ENCODE data around the gene TCAIM. TPM values are rescaled to one million over a fixed set of nuclear protein-coding genes. Genes with fewer than 3 reads are reported as not detected.
"Not testable (repeated sequence)": the region's sequence is repeated elsewhere in the genome, so short reads cannot be mapped to it uniquely, and the experiment has no call there.

TCAIM gene
- total RNA-seq, 3 donors from 2014 or later = 19.7 to 25.2 (median 24.2) TPM

DNA sequence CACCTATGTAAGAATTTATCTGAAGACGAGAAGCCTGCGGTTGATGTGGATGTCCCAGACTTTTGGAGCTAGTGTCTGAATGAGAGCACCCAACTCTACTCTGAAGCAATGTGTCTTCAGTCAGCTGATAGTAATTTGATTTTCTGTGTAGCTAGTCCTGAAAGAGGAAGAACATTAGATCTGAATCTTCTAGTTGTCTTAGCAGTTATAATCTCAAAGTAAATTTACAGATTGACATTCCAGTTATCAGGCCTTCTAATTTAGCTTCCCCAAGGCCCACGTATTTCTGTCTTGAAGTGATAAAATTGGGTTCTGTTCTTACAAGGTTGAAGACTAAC lies 1.5 kb downstream of the TCAIM start:
- Histone ChIP-seq H3K27me3 (no peaks in the 10 kb centered on the region), H3K27ac (no peak overlapping the region), H3K9me3 (no peaks in the 10 kb centered on the region), H3K4me1 (no peaks in the 10 kb centered on the region), H3K4me3 (peak overlapping the region in 1 of 3 donors; percentile 80), H3K36me3 (no peaks in the 10 kb centered on the region)
- no peak for DNase-seq (ENCODE audit: low spot score in 2 of 2)
- TF ChIP-seq, protein P1, sequence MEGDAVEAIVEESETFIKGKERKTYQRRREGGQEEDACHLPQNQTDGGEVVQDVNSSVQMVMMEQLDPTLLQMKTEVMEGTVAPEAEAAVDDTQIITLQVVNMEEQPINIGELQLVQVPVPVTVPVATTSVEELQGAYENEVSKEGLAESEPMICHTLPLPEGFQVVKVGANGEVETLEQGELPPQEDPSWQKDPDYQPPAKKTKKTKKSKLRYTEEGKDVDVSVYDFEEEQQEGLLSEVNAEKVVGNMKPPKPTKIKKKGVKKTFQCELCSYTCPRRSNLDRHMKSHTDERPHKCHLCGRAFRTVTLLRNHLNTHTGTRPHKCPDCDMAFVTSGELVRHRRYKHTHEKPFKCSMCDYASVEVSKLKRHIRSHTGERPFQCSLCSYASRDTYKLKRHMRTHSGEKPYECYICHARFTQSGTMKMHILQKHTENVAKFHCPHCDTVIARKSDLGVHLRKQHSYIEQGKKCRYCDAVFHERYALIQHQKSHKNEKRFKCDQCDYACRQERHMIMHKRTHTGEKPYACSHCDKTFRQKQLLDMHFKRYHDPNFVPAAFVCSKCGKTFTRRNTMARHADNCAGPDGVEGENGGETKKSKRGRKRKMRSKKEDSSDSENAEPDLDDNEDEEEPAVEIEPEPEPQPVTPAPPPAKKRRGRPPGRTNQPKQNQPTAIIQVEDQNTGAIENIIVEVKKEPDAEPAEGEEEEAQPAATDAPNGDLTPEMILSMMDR (IDR thresholded peaks at IDR 0.05) = no peak
- no peak for TF ChIP-seq POLR2AphosphoS5 (IDR thresholded peaks at IDR 0.05)
- no peak for TF ChIP-seq POLR2A (IDR thresholded peaks at IDR 0.05)
- intact Hi-C loops (cut with DNase I; ENCODE audit: low total_unique reads) = no loop called here

DNA sequence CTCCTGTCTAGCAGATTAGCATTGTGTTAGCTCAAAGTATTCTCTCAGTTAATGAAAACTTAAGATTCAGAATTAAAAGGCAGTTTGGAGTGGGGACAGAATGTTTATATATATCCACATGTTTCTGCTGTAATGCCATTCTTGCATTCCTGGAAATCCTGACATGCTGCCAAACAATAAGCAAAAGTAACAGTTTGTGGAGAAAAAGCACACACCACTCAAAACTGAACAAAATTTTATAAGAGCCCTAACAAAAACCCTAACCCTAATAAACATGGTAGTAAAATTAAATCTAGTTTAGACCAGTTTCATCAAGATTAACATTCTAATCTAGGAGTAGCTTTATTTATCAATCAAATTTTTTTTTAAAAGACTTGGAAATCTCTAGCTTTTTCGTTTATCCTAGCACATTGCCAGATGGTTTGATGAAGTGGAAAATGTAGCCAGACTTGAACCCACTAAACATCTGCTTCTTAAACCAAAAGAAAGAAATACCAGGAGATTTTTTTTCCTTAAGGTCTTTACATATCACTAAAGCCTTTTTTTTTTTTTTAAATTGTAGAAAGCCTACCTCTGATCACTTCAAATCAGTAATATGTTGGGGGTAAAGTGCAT lies 3.7 kb downstream of the TCAIM start:
- intact Hi-C loops (cut with DNase I; ENCODE audit: low total_unique reads) = no loop called here

DNA sequence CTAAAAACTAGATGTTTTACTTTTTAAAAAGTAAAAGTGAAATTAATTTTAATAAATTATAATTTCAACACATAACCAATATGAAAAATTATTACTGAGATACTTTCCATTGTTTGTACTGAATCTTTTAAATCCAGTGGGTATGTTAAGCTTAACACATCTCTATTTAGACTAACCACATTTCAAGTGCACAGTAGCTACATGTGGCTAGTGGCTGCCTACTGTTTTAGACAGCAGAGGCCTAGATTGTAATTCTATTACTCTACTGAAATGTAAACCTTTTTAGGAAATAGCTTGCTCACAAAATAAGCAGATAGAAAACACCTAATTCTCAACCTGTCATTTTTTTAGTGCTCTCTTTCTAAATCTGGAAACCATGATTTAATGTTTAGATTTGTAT lies 4.9 kb downstream of the TCAIM start:
- no peak overlapping the region for H3K27ac ChIP-seq
- H3K4me3 ChIP-seq = no peak overlapping the region
- no peaks in the 10 kb centered on the region for H3K4me1 ChIP-seq
- H3K27me3 ChIP-seq = no peaks in the 10 kb centered on the region
- no peak for TF ChIP-seq POLR2AphosphoS5 (IDR thresholded peaks at IDR 0.05)
- TF ChIP-seq POLR2A (IDR thresholded peaks at IDR 0.05) = no peak
- TF ChIP-seq, protein P1 (IDR thresholded peaks at IDR 0.05) = no peak
- H3K9me3 ChIP-seq = no peaks in the 10 kb centered on the region
- DNase-seq (ENCODE audit: low spot score in 2 of 2) = no peak
- no peaks in the 10 kb centered on the region for H3K36me3 ChIP-seq
- intact Hi-C loops (cut with DNase I; ENCODE audit: low total_unique reads) = no loop called here

More for the DNA sequence above, 3.7 kb downstream of the TCAIM start:
- Histone ChIP-seq H3K4me1 (no peaks in the 10 kb centered on the region), H3K4me3 (no peak overlapping the region), H3K36me3 (no peaks in the 10 kb centered on the region), H3K27ac (no peak overlapping the region), H3K27me3 (no peaks in the 10 kb centered on the region), H3K9me3 (no peaks in the 10 kb centered on the region)
- no peak for DNase-seq (ENCODE audit: low spot score in 2 of 2)
- TF ChIP-seq POLR2AphosphoS5 (IDR thresholded peaks at IDR 0.05) (no peak), POLR2A (IDR thresholded peaks at IDR 0.05) (no peak)
- TF ChIP-seq, protein P1 (IDR thresholded peaks at IDR 0.05) = no peak

DNA sequence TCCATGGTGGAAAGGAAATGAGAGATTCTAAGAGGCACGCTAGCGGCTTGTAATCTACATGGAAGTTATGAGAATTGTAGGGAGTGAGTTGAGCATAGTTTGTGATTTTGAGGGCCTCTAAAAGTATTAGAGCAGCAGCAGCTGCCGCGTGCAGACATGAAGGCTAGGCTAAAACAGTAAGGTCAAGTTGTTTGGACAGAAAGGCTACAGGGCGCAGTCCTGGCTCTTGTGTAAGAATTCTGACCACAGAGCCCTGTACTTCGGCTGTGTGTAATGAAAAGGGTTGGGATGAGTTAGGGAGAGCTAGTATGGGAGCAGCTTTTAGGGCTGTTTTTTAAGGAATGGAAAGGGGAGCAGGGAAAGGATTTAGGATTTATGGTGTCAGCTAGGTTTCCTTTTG lies 8.0 kb downstream of the TCAIM start:
- H3K27ac ChIP-seq; DNase-seq (ENCODE audit: low spot score in 2 of 2); intact Hi-C loops (cut with DNase I; ENCODE audit: low total_unique reads); H3K9me3 ChIP-seq; H3K36me3 ChIP-seq; H3K27me3 ChIP-seq; H3K4me3 ChIP-seq; H3K4me1 ChIP-seq: not testable (repeated sequence)

DNA sequence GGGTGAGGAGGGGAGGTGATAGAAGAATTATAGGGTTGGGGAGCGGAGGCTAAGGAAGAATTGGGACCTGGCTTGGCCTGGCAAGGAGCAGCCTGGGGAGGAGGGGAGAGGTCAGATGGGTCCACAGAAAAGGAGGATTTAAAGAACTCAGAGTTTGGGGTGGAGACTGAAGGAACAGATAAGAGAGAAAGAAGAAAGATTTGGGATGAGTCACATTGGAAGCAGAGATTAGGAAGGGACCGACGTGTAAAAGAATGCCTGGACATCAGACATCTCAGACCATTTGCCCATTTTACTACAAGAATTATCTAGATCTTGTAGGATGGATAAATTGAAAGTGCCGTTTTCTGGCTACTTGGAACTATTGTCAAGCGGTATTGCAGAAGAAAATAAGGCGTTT lies 10.4 kb downstream of the TCAIM start:
- intact Hi-C loops (cut with DNase I; ENCODE audit: low total_unique reads) = no loop called here
- H3K27me3 ChIP-seq = no peaks in the 10 kb centered on the region
- no peaks in the 10 kb centered on the region for H3K4me1 ChIP-seq
- no peaks in the 10 kb centered on the region for H3K9me3 ChIP-seq
- H3K27ac ChIP-seq = no peak overlapping the region
- TF ChIP-seq POLR2A (IDR thresholded peaks at IDR 0.05) (no peak), POLR2AphosphoS5 (IDR thresholded peaks at IDR 0.05) (no peak)
- TF ChIP-seq, protein P1 (IDR thresholded peaks at IDR 0.05) = no peak
- no peak for DNase-seq (ENCODE audit: low spot score in 2 of 2)
- no peak overlapping the region for H3K4me3 ChIP-seq
- no peaks in the 10 kb centered on the region for H3K36me3 ChIP-seq

Measured in breast epithelium (tissue), 4 donors.